M059J (cell line): ENCODE data around the gene MLXIPL. TPM values are rescaled to one million over a fixed set of nuclear protein-coding genes. Genes with fewer than 3 reads are reported as not detected.
"Not testable (repeated sequence)": the region's sequence is repeated elsewhere in the genome, so short reads cannot be mapped to it uniquely, and the experiment has no call there.

Experiments
- DNase-seq: peaks from one replicate; pipeline ENCODE4 v3.0.0-alpha.2; 2012; ENCODE audit warnings: low read depth
- total RNA-seq: library from RNA; depleted of rRNA; stranded (reverse); fragments of >200 nt; shearing (Covaris generic); gene quantifications from 2 replicates; pipeline ENCODE4 v1.2.3, GENCODE V29; 2014; rRNA removed

MLXIPL gene
- total RNA-seq, 1 experiment from 2014 or later: 0.71 TPM

- not testable (repeated sequence) for DNase-seq
These were observed 74.2 kb downstream of the MLXIPL start for GRCh38 chr7:73550093-73550492.

DNA sequence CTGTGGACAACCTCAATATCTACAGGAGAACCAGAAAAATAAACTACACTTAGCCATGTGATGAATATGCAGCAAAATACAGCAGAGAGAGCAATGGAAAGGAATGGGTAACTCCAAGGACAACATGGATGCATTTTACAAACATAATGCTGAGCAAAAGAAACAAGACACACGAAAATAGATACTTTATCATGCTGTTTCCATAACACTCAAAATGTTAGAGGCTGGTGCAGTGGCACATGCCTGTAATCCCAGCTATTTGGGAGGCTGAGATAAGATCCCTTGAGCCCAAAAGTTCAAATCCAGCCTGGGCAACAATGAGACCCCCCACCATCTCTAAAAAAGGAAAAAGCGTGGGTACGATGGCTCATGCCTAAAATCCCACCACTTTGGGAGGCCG, 75.1 kb downstream of the MLXIPL start:
- no peak for DNase-seq

DNA sequence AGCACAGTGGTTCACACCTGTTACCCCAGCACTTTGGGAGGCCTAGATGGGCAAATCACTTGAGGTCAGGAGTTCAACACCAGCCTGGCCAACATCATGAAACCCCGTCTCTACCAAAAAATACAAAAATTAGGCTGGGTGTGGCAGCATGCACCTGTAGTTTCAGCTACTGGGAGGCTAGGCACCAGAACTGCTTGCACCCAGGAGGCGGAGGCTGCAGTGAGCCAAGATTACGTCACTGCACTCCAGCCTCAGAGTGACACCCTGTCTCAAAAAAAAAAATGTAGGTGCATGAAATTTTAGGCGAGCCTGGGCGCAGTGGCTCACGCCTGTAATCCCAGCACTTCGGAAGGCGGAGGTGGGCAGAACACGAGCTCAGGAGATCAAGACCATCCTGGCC, 76.5 kb downstream of the MLXIPL start:
- DNase-seq: no peak

- DNase-seq: no peak
These were observed 79.6 kb downstream of the MLXIPL start for GRCh38 chr7:73544678-73545077.

Other genes with a start within 250 kb of the MLXIPL start
- gene FZD9, start 190.7 kb downstream of the MLXIPL start, total RNA-seq: 0.10 and 0.12 TPM in 2 replicates
- 50.3 and 87.8 TPM in 2 replicates for gene BAZ1B, start 102.2 kb downstream of the MLXIPL start, total RNA-seq
- 60.7 and 68.3 TPM in 2 replicates for gene BCL7B, start 66.8 kb downstream of the MLXIPL start, total RNA-seq
- gene TBL2, start 45.9 kb downstream of the MLXIPL start, total RNA-seq: 59.8 and 81.0 TPM in 2 replicates
- 1.7 and 5.1 TPM in 2 replicates for gene VPS37D, start 43.3 kb upstream of the MLXIPL start, total RNA-seq
- gene DNAJC30, start 58.9 kb upstream of the MLXIPL start, total RNA-seq: 1.1 and 1.8 TPM in 2 replicates
- 91.2 and 144 TPM in 2 replicates for gene BUD23, start 59.1 kb upstream of the MLXIPL start, total RNA-seq
- gene STX1A, start 95.1 kb upstream of the MLXIPL start, total RNA-seq: 16.0 and 23.7 TPM in 2 replicates
- 29.0 and 32.2 TPM in 2 replicates for gene ABHD11, start 114.3 kb upstream of the MLXIPL start, total RNA-seq
- not detected in 2 replicates for gene CLDN3, start 145.7 kb upstream of the MLXIPL start, total RNA-seq
- gene CLDN4, start 206.5 kb upstream of the MLXIPL start, total RNA-seq: 0.62 and 1.1 TPM in 2 replicates
- gene METTL27, start 218.0 kb upstream of the MLXIPL start, total RNA-seq: 1.7 and 1.9 TPM in 2 replicates
- gene TMEM270, start 236.6 kb upstream of the MLXIPL start, total RNA-seq: 0.17 and 0.32 TPM in 2 replicates